Stimulated activated CD4-positive, alpha-beta T cell treated with anti-CD3 and anti-CD28 coated beads, Interleukin-4, amount 100 ng/mL, for 48 hours (primary cell): ENCODE results near the gene AGPAT3.
"Not testable (repeated sequence)": the region's sequence is repeated elsewhere in the genome, so short reads cannot be mapped to it uniquely, and the experiment has no call there.

Source experiments
- DNase-seq, 2 donors: peaks; one replicate each; pipeline ENCODE4 v3.0.0-alpha.2; 2020; ENCODE audit warnings: low read depth in 2 of 2

The AGPAT3 gene

GRCh38 chr21:43882952-43883545 is 18.0 kb downstream of the AGPAT3 start:
- no peak for DNase-seq

GRCh38 chr21:43884012-43884860 is 19.2 kb downstream of the AGPAT3 start:
- DNase-seq = peak in 1 of 2 donors; percentile 35

GRCh38 chr21:43884861-43885417 is 19.9 kb downstream of the AGPAT3 start:
- DNase-seq = no peak

- DNase-seq = no peak
Observed at GRCh38 chr21:43885721-43886120, 20.7 kb downstream of the AGPAT3 start.

GRCh38 chr21:43886565-43886964 is 21.5 kb downstream of the AGPAT3 start:
- no peak for DNase-seq

- no peak for DNase-seq
Observed at GRCh38 chr21:43889069-43889468, 24.0 kb downstream of the AGPAT3 start.

GRCh38 chr21:43890042-43890441 is 25.0 kb downstream of the AGPAT3 start:
- DNase-seq = no peak

GRCh38 chr21:43892334-43892733 is 27.3 kb downstream of the AGPAT3 start:
- no peak for DNase-seq

- no peak for DNase-seq
Observed at GRCh38 chr21:43892984-43893535, 28.0 kb downstream of the AGPAT3 start.

GRCh38 chr21:43893536-43894205 is 28.6 kb downstream of the AGPAT3 start:
- DNase-seq = peak in 1 of 2 donors; percentile 37

- DNase-seq = no peak
Observed at GRCh38 chr21:43894206-43894577, 29.2 kb downstream of the AGPAT3 start.

GRCh38 chr21:43895196-43895595 is 30.2 kb downstream of the AGPAT3 start:
- DNase-seq = no peak

GRCh38 chr21:43896696-43897299 is 31.8 kb downstream of the AGPAT3 start:
- DNase-seq = not testable (repeated sequence)

GRCh38 chr21:43899307-43900077 is 34.5 kb downstream of the AGPAT3 start:
- no peak for DNase-seq

- no peak for DNase-seq
Observed at GRCh38 chr21:43900078-43900385, 35.0 kb downstream of the AGPAT3 start.

GRCh38 chr21:43900690-43901089 is 35.7 kb downstream of the AGPAT3 start:
- no peak for DNase-seq

GRCh38 chr21:43902441-43902840 is 37.4 kb downstream of the AGPAT3 start:
- no peak for DNase-seq

- no peak for DNase-seq
Observed at GRCh38 chr21:43903451-43904091, 38.5 kb downstream of the AGPAT3 start.

- DNase-seq = no peak
Observed at GRCh38 chr21:43904331-43904781, 39.3 kb downstream of the AGPAT3 start.

GRCh38 chr21:43905726-43906455 is 40.9 kb downstream of the AGPAT3 start:
- DNase-seq = no peak
